ENCODE results near the gene SCYGR2.

DNA sequence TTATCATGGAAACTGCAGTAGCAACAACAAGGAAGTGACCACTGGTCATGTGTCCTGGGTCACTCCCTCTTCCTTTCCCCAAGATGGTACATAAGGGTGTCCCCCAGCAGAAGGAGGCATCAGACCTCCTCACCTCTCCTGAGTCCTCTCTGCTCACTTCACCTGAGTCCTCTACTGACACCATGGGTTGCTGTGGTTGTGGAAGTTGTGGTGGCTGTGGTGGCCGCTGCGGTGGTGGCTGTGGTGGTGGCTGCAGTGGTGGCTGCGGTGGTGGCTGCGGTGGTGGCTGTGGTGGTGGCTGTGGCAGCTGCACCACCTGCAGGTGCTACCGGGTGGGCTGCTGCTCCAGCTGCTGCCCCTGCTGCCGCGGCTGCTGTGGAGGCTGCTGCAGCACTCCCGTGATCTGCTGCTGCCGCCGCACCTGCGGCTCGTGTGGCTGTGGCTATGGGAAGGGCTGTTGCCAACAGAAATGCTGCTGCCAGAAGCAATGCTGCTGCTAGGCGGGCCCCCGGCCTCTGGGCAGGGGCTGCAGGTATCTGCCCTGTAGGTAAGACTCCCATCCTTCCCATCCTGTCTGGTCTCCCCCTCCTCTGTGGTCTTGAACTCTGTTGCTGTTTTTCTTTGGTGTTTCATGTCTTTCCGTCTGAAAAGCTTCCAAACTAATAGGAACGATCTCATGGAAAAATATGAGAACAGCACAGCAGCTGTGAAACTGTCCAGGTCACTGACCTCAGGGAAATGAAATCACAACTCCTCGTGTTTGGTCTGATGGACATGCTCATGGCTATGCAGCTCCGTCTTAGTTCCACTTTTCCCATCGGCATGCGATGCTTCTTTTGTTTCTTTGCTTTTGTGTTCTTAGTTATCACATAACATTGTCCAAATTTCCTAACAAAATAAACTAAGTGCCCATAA, 18.9 kb downstream of the SCYGR2 start, which contains the start of gene SCYGR4:
- TF ChIP-seq EZH2phosphoT487 (IDR thresholded peaks at IDR 0.05; ENCODE audit: insufficient read depth, low read depth) (no peak), EZH2 (IDR thresholded peaks at IDR 0.05; ENCODE audit: insufficient read depth, poor library complexity, severe bottlenecking) (no peak)

Measured in GM23248 (cell line).